Kidney glomerular epithelial cell (primary cell): Measurements from ENCODE around the gene FAM89A.
"Not testable (repeated sequence)": the region's sequence is repeated elsewhere in the genome, so short reads cannot be mapped to it uniquely, and the experiment has no call there.

Experiments
- DNase-seq: peaks from one replicate; lab custom pipeline; 2025; lab: John Stamatoyannopoulos, UW

Gene FAM89A

DNA sequence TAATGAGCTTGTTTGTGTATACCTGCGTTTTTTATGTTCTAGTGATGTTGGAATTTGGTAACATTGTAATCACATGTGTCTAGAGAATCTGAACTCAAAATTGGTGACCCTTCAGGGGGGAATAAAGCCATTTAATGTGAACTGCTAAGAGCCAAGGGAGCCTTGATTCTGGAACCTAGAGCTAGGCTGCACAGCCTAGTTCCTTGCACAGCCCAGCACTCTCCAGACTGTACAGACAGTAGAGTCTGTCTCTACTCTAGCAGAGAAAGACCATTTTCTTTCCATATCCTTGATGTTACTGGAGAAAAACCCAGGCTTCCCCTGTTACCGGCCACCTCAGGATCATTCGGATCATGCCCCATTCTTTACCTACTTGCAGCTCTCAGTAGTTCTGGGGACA is 52.6 kb downstream of the FAM89A start:
- DNase-seq: no peak

DNA sequence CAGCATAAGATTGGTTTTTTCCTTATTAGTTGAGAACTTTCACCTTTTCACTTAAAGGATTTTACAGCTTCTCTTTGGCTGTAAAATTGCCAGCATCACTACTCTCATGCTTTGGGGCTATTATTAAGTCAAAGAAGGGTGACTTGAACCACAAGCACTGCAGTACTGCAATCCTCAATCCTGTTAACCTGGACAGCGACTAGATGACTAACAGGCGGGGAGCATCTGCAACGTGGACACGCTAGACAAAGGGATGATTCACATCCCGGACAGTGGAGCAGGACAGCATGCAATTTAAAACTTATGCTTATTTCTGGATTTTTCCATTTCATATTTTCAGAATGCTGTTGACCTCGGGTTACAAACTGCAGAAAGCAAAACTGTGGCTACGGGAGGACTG is 53.1 kb downstream of the FAM89A start:
- DNase-seq: peak; percentile 80

GRCh38 chr1:230985711-230986110 is 54.3 kb downstream of the FAM89A start:
- DNase-seq: peak; percentile 73

- DNase-seq: not testable (repeated sequence)
Measured at GRCh38 chr1:230984622-230985515, 55.2 kb downstream of the FAM89A start.

DNA sequence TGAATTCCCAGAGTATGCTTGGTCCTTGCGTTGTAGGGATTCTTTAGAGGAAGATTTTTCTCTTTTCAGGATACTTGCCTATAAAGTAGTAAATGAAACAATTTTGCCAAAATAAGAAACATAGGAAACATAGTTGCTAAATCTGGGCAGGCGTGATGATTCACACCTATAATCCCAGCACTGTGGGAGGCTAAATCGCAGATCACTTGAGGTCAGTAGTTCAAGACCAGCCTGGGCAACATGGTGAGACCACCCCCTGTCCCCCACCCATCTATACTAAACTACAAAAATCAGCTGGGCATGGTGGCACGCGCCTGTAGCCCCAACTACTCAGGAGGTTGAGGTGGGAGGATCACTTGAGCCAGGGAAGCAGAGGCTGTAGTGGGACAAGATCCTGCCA is 56.2 kb downstream of the FAM89A start:
- DNase-seq: no peak

DNA sequence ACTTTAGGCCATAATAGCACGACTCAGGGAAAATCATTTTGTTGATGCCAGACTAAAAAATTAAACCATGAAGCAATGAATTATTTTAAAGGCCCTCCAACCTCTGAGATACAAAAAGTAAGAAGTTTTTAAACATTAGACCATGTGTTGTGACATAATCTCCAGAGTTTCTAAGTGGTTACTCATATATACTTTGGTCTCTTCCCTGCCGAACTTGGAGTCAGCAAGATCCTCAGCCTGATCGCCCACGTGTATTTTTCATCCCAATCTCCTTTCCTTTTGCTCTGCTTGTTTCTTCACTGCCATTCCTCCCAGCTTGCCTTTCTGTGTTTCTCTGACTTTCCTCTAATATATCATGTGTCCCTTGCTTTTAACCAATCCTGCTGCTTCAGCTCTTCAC is 57.4 kb downstream of the FAM89A start:
- no peak for DNase-seq

DNA sequence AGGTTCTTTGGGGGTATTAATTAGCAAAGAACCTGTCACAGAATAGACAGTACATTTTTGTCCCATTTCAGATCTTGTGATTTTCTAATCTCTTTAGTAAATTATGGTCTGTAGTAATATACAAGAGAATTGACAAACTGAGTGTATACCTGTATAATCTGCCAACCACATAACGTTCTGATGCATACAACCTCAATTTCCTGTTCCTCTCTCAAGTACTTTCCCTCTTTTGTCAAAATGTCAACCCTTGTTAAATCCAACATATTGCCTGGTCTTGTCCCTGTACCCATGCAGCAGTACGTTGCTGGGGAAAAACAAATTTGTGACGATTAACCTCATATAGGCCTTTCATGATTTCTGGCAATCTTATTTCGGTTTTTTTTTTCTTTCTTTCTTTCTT is 60.1 kb downstream of the FAM89A start:
- no peak for DNase-seq

DNA sequence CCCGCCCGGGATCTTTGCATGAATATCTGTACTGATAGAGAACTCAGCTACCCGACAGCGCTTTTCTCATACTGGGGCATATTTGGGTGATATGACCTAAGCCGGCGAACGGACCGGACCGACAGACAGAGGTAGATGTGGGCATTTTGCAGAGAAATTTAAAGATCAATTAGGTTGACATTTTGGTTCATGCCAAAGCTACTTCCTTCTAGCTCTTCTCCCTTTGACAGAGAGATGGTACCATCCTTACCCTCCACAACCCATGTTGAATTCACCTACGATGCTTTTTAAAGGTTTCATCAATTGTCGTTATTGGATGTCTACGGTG is 60.7 kb downstream of the FAM89A start:
- DNase-seq: no peak

DNA sequence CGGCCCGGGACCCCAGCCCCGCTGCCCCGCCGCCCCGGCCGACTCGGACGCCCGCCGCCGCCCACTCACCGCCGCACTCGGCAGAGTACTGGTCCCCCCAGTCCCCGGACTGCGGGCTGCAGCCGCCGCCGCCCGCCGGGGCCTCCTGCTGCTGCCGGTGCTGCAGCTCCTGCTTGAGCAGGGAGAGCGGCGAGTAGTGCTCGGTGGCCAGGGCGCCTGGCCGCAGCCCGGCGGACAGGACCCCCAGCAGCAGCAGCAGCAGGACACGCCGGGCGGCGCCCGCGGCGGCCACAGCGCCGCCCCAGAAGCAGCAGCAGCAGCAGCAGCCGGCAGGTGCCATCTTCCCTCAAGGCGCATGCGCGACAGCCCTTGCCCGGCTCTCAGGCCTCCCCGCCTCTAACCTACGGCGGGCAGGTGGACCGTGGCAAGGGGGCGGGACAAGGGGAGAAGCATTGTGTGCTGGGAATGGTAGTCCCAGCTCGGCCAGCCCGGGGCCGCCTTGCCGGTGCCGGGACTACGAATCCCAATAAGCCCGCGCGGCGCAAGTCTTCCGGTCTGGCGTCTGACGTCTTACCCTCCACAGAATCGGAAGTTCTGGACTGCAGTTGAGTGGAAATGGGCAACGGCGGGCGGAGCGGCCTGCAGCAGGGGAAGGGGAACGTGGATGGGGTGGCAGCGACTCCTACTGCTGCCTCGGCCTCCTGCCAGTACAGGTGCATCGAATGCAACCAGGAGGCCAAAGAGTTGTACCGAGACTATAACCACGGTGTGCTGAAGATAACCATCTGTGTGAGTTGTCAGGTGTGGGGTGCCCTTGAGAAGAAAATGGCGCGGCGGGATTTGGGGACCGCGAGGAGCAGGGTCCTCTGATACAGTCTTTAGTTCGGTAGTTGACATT is 61.3 kb downstream of the FAM89A start, which contains the start of the genes ARV1 and TTC13:
Gene ARV1 (plus strand): TSS at position 604 of the 898 bp plus-strand sequence. CDS start 12 bp downstream, at position 616.
Gene TTC13 (minus strand): TSS at position 371 of the 898 bp plus-strand sequence. CDS start 31 bp downstream, at position 340.
- peak; percentile 98 for DNase-seq

GRCh38 chr1:230977761-230978490 is 62.1 kb downstream of the FAM89A start:
- peak; percentile 34 for DNase-seq

DNA sequence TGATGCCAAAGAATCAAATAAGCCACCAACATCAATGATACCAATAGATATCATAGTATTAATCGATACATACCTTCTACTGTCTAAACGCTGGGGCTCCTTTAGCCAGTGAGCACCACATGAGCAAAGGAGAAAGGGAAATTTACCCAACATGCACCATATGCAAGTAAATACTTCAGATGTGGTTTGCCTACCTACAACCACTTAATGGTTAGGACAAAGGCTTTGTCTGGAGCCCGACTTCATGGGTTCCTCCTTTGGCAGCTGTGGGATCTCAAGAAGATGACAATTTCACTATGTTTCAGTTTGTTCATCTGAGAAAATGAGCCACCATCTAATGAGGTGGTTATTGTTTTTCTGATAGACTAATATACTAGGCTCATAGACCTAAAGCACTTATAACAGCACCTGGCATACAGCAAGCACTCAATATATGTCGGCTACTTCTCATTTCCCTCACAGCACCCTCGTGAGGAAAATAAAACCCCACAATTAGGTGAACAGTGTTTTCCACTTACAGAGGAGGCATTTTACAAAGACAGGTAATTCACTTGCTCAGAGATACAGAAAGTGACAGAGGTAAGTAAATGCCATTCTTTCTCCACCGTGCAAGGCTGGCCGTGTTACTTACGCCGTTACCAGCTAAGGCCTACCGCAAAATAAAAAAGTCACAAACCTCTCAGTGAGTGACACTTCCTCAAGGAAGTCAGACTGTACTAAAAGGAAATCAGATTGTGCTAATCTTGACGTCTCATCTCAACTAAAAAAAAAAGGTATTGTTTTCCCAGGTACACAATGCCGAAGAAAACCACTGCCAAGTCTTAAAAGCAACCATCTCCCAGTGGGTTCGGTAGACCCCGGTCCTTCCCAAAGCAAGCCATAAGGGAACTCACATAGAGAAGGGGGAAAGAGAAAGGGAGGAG is 63.0 kb downstream of the FAM89A start:
- no peak for DNase-seq

DNA sequence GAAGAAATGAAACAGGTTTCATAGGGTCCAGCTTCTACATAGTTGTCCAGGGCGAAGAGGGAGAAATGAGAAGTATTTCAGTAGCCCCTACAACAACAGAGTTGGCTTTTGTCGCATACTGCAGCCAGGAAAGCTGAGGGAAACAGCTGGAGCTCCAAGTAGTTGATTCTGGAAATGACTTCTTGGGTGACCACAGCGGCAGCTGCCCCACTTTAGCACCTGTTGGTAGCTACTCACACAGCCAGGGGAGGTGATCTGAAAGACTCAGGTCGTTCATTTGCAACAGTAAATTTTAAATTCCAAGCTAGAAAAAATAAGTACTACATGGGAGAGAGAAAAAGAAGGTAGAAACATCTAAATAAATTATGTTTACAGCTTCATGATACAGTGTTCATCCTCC is 63.7 kb downstream of the FAM89A start:
- no peak for DNase-seq

DNA sequence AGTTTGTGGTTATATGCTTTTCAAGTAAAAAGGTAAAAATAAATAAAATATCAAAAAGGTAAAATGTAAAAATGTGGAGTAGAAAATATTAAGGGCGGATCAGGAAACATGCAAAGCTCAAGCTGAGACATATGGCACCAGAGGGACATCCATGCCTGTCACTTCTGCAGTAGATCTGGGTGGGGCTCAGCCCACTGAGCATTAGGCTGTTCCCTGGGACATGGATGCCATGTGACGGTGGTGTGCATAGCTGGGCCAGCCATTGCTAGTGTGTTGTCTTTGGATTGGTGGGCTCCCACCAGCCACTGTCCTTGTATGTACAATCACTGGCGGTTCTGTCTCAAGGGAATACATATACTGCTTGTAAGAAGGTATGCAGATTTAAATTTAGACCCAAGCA is 64.4 kb downstream of the FAM89A start:
- no peak for DNase-seq

DNA sequence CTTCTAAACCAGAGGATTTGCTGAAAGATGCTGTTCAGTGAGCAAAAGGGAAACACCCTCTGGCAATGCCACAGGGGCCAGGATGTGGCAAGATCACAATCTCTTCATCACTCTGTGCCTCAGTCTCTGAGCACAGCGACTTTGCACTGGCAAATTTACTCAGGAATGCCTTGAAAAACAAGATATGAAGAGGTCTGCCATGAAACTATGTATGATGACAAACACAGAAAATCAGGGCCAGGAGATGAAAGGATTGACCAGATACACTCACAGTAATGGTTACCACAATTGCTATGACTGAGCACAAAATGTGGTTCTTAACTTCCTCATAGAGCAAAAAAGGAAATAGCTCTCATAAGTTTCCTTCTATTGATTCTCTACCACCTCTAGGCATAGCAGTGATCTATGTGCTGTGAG is 67.2 kb downstream of the FAM89A start:
- DNase-seq: no peak

- no peak for DNase-seq
Measured at GRCh38 chr1:230971771-230972170, 68.3 kb downstream of the FAM89A start.

DNA sequence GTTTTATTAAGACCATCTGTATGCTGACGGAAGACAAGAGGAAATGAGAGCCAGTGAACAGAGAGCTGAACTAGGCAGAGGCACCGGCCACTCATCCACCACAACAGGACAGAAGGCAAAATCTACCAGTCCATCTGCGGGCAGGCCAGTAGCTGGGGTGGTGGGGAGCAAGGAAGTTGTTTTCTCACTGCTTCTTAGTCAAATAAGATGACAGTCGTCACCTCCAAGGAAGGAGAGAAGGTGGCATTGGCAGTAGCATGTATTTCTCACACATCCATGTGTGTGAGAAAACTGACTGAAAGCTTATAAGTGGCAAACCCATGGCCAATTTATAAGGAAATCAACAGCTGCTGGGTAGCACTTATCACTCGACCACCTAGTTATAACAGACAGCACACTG is 69.6 kb downstream of the FAM89A start:
- no peak for DNase-seq
